HL-60 (cell line): ENCODE data around the gene IFNL2.
"Not testable (repeated sequence)": the region's sequence is repeated elsewhere in the genome, so short reads cannot be mapped to it uniquely, and the experiment has no call there.

ENCODE experiments used
- DNase-seq, 2 experiments: peaks; one replicate each; pipeline ENCODE4 v3.0.0-alpha.2; 2010 to 2020; ENCODE audit warnings: low read depth in 1 of 2, low spot score in 1 of 2
- H3K27ac ChIP-seq: fragments of 250-450 bp; sonication (Bioruptor Pico); replicated peaks from 2 replicates; pipeline ENCODE4 v1.5.1; 2020; ENCODE audit warnings: mild to moderate bottlenecking, moderate library complexity
- H3K27me3 ChIP-seq: fragments of 250-450 bp; sonication (Bioruptor Pico); 2 replicates; pipeline ENCODE4 v1.5.1; 2021; ENCODE audit warnings: mild to moderate bottlenecking, moderate library complexity; ENCODE audit not compliant: insufficient read depth, poor library complexity, severe bottlenecking
- H3K4me3 ChIP-seq: replicated peaks from 2 replicates; pipeline ENCODE4 v1.5.1; 2011; ENCODE audit warnings: mild to moderate bottlenecking, control low read depth, low read length; ENCODE audit not compliant: insufficient read depth
- CTCF ChIP-seq: IDR thresholded peaks from one replicate; pipeline ENCODE4 v1.5.1; 2011; ENCODE audit warnings: low read length, control low read depth, inconsistent platforms; ENCODE audit not compliant: insufficient read depth
- GABPA ChIP-seq: IDR thresholded peaks from 2 replicates; pipeline ENCODE4 v1.6.1; 2012; ENCODE audit warnings: low read depth
- POLR2AphosphoS5 ChIP-seq: IDR thresholded peaks from 2 replicates; pipeline ENCODE4 v1.6.1; 2012; ENCODE audit warnings: low read depth
- SPI1 ChIP-seq: IDR thresholded peaks from 2 replicates; pipeline ENCODE4 v1.6.1; 2012; ENCODE audit warnings: low read depth, mild to moderate bottlenecking, borderline replicate concordance
- long read RNA-seq: library from polyadenylated mRNA; unstranded; transcript quantifications from one replicate; pipeline ENCODE4 v2.0.0, GENCODE V29; 2020
- TF ChIP-seq, protein P1 (sequence below): IDR thresholded peaks from 2 replicates; pipeline ENCODE4 v1.6.1; 2012; ENCODE audit warnings: low read depth; ENCODE audit not compliant: insufficient replicate concordance

The IFNL2 gene
- long read RNA-seq: 0 reads

DNA sequence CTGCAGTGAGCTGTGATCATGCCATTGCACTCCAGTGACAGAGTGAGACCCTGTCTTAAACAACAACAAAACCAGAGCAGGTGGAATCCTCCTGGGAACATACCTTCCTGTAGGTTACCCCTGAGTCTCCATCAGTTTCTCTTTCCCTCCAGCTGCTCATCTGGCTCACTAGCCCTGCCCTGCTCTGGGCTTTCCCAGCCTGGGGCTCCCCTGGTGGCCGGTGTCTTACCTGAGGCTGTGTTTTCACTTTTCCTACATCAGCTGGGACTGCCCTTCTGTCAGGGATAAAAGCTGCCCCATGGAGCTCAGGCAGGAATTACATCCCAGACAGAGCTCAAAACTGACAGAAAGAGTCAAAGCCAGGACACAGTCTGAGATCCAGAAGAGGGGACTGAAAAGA is at the start of gene IFNL2:
TSS of gene IFNL2 (plus strand) at position 312 of the 400 bp plus-strand sequence. CDS start 173 bp downstream, outside the sequence.
- peaks cover 18% of the 10 kb centered on the region for H3K27me3 ChIP-seq
- not testable (repeated sequence) for DNase-seq, H3K4me3 ChIP-seq, H3K27ac ChIP-seq

DNA sequence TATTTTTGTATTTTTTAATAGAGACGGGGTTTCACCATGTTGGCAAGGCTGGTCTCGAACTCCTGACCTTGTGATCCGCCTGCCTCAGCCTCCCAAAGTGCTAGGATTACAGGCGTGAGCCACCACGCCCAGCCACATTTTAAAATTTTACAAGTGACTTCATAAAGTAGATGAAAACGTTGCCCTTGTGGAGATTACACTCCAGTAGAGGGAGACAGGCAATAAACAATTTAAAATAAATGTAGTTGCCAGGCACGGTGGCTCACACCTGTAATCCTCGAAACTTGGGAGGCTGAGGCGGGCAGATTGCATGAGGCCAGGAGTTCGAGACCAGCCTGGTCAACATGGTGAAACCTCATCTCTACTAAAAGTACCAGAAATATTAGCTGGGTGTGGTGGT is 49.1 kb upstream of the IFNL2 start:
- not testable (repeated sequence) for H3K4me3 ChIP-seq, DNase-seq, H3K27me3 ChIP-seq, H3K27ac ChIP-seq

- Histone ChIP-seq H3K27me3 (no peaks in the 10 kb centered on the region), H3K27ac (no peak overlapping the region), H3K4me3 (no peak overlapping the region)
- no peak for DNase-seq
- TF ChIP-seq, protein P1, sequence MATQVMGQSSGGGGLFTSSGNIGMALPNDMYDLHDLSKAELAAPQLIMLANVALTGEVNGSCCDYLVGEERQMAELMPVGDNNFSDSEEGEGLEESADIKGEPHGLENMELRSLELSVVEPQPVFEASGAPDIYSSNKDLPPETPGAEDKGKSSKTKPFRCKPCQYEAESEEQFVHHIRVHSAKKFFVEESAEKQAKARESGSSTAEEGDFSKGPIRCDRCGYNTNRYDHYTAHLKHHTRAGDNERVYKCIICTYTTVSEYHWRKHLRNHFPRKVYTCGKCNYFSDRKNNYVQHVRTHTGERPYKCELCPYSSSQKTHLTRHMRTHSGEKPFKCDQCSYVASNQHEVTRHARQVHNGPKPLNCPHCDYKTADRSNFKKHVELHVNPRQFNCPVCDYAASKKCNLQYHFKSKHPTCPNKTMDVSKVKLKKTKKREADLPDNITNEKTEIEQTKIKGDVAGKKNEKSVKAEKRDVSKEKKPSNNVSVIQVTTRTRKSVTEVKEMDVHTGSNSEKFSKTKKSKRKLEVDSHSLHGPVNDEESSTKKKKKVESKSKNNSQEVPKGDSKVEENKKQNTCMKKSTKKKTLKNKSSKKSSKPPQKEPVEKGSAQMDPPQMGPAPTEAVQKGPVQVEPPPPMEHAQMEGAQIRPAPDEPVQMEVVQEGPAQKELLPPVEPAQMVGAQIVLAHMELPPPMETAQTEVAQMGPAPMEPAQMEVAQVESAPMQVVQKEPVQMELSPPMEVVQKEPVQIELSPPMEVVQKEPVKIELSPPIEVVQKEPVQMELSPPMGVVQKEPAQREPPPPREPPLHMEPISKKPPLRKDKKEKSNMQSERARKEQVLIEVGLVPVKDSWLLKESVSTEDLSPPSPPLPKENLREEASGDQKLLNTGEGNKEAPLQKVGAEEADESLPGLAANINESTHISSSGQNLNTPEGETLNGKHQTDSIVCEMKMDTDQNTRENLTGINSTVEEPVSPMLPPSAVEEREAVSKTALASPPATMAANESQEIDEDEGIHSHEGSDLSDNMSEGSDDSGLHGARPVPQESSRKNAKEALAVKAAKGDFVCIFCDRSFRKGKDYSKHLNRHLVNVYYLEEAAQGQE: peak; percentile 95
- no peak for TF ChIP-seq CTCF
Observed at GRCh38 chr19:39223703-39224279, 44.4 kb upstream of the IFNL2 start.

- TF ChIP-seq, protein P1: no peak
- TF ChIP-seq POLR2AphosphoS5 (no peak), GABPA (no peak), SPI1 (no peak), CTCF (no peak)
Observed at GRCh38 chr19:39224910-39225309, 43.3 kb upstream of the IFNL2 start.

GRCh38 chr19:39230096-39230764 is 38.0 kb upstream of the IFNL2 start:
- Histone ChIP-seq H3K27ac (no peak overlapping the region), H3K27me3 (no peaks in the 10 kb centered on the region), H3K4me3 (no peak overlapping the region)
- DNase-seq: no peak
- TF ChIP-seq SPI1 (no peak), GABPA (no peak), POLR2AphosphoS5 (no peak), CTCF (no peak)
- TF ChIP-seq, protein P1: no peak

More at GRCh38 chr19:39224910-39225309, 43.3 kb upstream of the IFNL2 start:
- no peak overlapping the region for H3K27ac ChIP-seq
- H3K4me3 ChIP-seq: no peak overlapping the region
- H3K27me3 ChIP-seq: no peaks in the 10 kb centered on the region
- no peak for DNase-seq
